Measurements from ENCODE around the gene RAB22A.

GRCh38 chr20:58264271-58264670, 45.2 kb upstream of the RAB22A start:
- TF ChIP-seq CTCF (IDR thresholded peaks at IDR 0.05) (no peak), POLR2A (IDR thresholded peaks at IDR 0.05) (no peak)

All from sigmoid colon (tissue), 3 donors.